GM18505 (cell line): ENCODE measurements around the gene SBF2.

Source experiments
- ATAC-seq: cut with Tn5 transposase; IDR thresholded peaks from one replicate; pipeline ENCODE4 v1.9.1; 2021; ENCODE audit not compliant: unreplicated experiment
- POLR2A ChIP-seq: IDR thresholded peaks from 4 replicates; pipeline ENCODE4 v1.6.1; 2011; ENCODE audit warnings: borderline replicate concordance; ENCODE audit not compliant: insufficient read depth, insufficient read length; ENCODE audit errors: extremely low read depth

Gene SBF2

GRCh38 chr11:9759519-9760192 lies 534.4 kb downstream of the SBF2 start:
- TF ChIP-seq POLR2A, result no peak
- peak; percentile 45 for ATAC-seq

DNA sequence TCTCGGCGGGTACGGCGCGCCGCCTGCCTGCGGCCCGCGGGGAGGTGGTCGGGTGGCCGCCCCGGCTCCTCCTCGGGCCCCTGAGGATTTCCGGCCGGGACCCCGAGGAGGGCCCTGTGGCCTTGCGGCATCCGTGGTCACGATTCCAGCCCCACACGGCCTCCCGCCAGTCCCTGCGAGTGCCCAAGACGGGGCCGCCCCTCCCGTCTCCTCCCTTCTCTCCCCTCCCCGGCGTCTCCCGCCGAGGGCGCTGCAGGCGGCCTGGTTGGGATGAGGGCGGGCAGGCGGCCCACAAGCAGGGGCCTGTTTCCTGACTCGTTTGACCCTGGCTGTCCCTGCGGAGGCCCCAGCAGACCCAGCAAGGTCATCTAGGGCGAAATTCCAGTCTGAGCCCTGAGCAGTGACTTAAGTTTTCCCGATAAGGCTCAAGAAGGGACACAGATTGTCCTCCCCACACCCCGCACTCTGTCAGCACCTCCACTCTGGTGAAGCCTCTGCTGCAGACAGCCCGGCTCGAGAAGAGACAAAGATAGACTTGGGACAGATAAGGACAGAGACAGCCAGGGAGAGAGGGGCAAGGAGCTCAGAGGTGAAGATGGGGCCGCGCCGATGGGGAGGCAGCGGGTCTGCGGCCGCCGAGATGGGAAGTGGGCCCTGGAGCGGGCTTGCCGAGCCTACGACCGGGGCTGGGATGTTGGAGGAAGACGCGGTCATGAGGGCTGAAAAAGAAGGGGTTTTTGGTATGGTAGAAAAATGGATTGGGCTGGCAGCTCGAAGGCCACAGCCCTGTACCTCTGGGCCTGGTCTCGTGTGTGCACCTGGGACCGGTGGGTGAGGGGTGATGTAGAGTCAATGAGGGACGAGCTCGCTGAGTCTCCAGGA lies 535.1 kb downstream of the SBF2 start:
- peak; percentile 26 for ATAC-seq
- TF ChIP-seq POLR2A, result no peak

DNA sequence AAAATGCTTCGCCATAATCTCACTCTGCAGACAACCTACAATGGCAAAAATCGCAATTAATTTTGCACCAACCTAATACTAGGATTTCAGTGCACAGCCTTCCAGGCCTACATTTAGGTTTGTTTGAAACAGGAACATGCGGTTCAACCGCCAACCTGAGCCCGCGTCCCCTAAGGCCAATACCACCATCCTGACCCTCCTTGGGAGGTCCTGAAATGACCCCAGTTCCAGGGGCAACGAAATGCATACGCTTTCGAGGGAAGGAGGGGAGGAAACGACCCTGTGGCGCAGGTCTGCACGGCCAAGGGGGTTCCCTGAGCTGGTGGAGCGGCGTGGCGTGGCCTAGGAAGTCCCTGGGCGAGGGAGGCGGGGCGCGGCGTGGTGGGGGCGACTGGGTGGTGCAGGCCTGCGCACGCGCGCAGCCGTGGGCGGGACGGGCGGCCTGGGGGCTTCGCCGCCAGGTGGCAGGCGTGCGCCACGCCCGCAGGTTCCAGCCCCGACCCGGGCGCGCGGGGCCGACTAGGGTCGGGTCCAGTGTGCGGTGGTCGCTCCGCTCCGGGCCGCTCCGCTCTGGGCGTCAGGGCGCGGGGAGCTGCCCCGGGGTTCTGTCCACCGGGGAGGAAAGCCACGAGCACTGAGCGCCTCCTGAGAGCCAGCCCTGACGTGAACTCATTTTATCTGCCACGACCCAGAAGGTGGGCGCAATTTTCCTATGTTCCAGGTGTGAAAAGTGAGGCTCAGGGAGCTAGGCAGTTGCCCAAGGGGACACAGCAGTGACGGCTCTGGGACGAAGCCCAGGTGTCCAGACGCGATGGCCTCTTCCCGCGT lies 536.0 kb downstream of the SBF2 start:
- peak; percentile 49 for ATAC-seq
- peak; percentile 56 for TF ChIP-seq POLR2A

- no peak for ATAC-seq
These were observed 537.1 kb downstream of the SBF2 start for GRCh38 chr11:9756878-9757277.

DNA sequence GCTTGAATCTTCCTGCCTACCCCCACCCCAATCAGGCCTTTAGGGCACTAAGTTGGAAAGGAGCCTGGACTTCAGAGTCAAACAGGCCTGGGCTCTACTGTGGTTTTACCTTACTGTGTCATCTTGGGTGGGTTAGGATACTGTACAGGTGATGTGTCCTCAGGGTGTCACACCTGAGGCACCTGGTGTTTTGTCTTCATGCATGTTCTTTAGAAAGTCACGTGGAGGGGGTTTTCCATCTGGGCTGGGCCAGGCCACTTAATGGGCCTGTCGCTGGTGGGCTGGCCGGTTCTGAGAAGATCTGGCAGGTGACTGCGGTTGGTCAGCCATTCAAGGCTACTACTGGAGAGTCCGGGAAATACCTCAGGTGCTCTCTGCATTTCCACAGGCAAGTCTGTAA lies 537.6 kb downstream of the SBF2 start:
- no peak for TF ChIP-seq POLR2A
- ATAC-seq, result no peak

More at GRCh38 chr11:9756878-9757277, 537.1 kb downstream of the SBF2 start:
- no peak for TF ChIP-seq POLR2A

DNA sequence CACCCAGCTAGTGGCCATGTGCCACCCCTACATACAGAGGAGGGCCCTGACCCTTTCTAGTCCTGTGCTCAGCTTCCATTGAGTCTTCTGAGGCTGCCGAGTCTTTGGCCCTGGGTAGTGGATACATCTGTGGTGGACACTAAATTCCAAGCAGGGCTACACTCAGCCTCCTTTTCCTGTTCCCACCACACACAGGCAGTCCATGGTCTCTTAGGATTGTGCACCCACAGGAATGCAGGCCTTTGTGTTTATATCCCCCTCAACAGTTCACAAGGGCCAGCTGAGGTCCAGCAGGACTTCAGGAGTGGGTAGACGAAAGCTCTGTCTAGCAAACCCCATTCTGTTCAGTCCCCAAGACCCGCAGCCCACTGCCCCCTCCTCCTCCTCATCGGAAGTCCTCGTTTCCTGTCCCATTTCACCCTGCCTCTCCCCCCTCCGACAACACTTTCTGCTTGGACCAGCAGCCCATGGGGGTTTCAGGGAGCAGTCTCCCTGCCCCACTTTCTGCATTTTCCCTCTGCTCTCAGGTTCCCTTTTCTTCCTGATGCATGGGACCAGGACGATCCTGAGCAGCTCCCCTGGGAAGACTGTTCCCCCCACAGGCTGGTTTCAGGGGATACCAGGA lies 538.3 kb downstream of the SBF2 start:
- no peak for ATAC-seq
- no peak for TF ChIP-seq POLR2A

DNA sequence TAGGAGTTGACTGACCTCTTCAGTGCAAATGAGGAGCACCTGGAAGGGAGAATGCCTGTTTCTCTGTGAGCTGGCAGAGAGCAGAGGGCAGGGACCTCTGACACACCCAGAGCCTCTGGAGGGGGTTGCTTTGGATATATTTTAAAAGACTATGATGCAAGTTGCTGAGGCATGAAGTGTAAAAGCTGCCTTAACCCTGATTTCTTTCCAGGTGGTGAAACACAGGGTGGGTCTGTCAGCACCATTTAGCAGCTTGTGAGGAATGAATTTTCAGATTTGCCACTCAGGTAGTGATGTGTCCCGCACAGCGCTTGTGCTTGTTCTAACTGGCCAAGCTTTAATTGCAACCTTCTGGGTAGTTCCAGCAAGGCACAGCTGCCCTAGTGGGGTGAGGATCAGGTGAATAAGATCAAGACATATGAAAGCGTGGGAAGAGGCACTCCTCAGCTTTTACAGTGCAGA lies 540.0 kb downstream of the SBF2 start:
- peak; percentile 22 for TF ChIP-seq POLR2A
- ATAC-seq, result no peak

DNA sequence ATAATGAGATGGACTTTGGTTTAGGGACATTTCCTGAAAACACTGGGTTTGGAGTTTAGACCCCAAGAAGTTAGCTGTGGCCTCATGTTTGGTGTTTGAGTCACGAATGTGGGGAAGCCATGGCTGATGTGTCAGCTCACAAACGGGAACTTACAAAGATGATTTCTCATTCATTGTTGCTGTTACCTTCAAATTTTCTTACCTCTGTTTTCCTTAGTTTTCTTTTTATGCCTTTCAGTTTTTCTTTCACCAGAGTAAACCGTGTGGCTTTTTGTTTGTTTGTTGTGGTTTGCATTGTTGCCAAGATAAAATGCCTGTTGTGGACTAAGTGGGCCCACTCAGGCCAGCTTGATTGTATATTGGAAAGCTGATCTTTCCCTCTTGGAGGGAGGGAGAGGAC lies 541.0 kb downstream of the SBF2 start:
- no peak for ATAC-seq
- no peak for TF ChIP-seq POLR2A

- TF ChIP-seq POLR2A, result no peak
These were observed 541.9 kb downstream of the SBF2 start for GRCh38 chr11:9752091-9752490.

DNA sequence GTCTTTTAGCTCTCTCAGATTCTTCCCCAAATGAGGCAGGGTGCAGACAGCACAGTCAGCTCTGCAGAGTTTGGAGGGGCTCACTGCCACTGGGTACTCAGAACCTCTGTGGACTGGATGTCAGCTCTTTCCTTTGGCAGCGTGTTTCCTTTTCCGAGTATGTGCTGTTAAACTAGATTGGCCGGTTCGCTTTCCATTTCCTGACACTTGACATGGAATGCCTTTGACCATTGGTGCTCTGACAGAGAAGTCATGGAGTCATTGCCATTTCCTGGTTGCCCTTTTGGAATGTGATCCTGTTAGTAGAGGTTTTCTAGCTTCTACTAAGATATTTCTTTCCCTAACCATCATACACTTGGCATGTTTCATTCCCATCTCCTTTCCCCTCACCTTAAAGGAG lies 543.5 kb downstream of the SBF2 start:
- no peak for TF ChIP-seq POLR2A

More at GRCh38 chr11:9752091-9752490, 541.9 kb downstream of the SBF2 start:
- no peak for ATAC-seq

DNA sequence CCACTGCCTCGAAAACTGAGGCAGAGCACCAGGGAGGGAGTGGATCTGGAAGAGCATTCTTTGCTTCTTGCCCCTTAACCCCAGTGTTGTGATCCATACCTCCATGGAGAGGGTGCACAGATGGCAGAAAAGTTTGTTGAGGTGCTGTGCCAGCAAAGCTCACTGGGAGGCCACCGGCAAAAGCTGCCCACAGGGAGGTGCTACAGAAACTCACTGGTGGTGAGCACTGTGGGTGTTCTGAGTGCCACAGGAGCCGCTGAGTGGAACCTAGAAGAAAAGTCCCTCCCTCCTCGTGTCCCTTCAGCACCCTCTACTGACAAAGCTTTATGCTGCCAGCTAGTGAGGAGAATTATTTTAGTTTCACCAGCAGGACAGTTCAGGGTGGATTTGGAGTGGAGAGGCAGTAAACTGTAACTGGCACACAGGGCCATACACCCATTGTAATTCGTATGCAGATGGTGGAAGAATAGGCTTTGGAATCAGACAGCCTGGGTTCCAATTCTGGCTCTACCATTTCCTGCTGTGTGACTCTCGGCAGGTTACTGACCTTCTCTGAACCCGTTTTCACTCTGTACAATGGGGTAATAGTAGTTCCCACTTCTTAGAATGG lies 545.6 kb downstream of the SBF2 start:
- peak; percentile 48 for TF ChIP-seq POLR2A
- ATAC-seq, result peak; percentile 40

More for the DNA sequence above, 543.5 kb downstream of the SBF2 start:
- ATAC-seq, result no peak

- no peak for ATAC-seq
- TF ChIP-seq POLR2A, result no peak
These were observed 546.2 kb downstream of the SBF2 start for GRCh38 chr11:9747828-9748227.
